A549 (cell line): ENCODE data around the gene PPP2R5C. TPM values are rescaled to one million over a fixed set of nuclear protein-coding genes. Genes with fewer than 3 reads are reported as not detected.

ENCODE experiments used
- ATAC-seq, 2 experiments: fragments of 200-7000 bp in 1 of 2; fragments of >200 bp in 1 of 2; cut with Nextera tagmentation in 1 of 2; cut with Tn5 transposase in 1 of 2; 3 replicates each; pipeline versions ENCODE4 v1.8.0 to v1.9.1; 2018 to 2020; ENCODE audit warnings: mild to moderate bottlenecking in 1 of 2, moderate library complexity in 1 of 2
- CTCF ChIA-PET: fragments of 300-600 bp; sonication (Branson Sonifier 250); formaldehyde crosslinking; extraction: SDS; loops from one replicate; lab custom pipeline; 2021; ENCODE audit warnings: antibody characterized with exemption, inconsistent platforms; lab: Yijun Ruan, JAX
- POLR2A ChIA-PET: fragments of 350-600 bp; formaldehyde crosslinking; extraction: SDS; loops from one replicate; lab custom pipeline; 2021; ENCODE audit warnings: antibody characterized with exemption, inconsistent platforms; lab: Yijun Ruan, JAX
- DNase-seq, 2 experiments: peaks; one replicate each; pipeline versions ENCODE4 v3.0.0 to v3.0.0-alpha.2; 2011 to 2016; ENCODE audit warnings: low read depth in 1 of 2, low spot score in 1 of 2
- FAIRE-seq: peaks from 2 replicates; lab custom pipeline; 2011; peaks lifted over from hg19 to GRCh38; lab: Jason Lieb, UNC
- H3K27ac ChIP-seq, 2 experiments: fragments of >200 bp; sonication (Bioruptor Twin); formaldehyde crosslinking; 3 replicates each; pipeline ENCODE4 v1.5.1; 2016 to 2017
- H3K4me1 ChIP-seq: fragments of >200 bp; sonication (Bioruptor Twin); formaldehyde crosslinking; 3 replicates; pipeline ENCODE4 v1.6.1; 2016
- H3K4me2 ChIP-seq: fragments of >200 bp; sonication (Bioruptor Twin); formaldehyde crosslinking; 3 replicates; pipeline ENCODE4 v1.6.1; 2016
- H3K4me3 ChIP-seq: fragments of >200 bp; sonication (Bioruptor Twin); formaldehyde crosslinking; 3 replicates; pipeline ENCODE4 v1.5.1; 2016
- H3K9me3 ChIP-seq: fragments of >200 bp; sonication (Bioruptor Twin); formaldehyde crosslinking; 3 replicates; pipeline ENCODE4 v1.6.1; 2016
- ATOH8 ChIP-seq: fragments of 250-450 bp; sonication (Bioruptor Pico); IDR thresholded peaks from 2 replicates; pipeline ENCODE4 v1.5.0; 2020; ENCODE audit warnings: low read depth, mild to moderate bottlenecking, moderate library complexity
- BHLHE40 ChIP-seq: IDR thresholded peaks from 2 replicates; pipeline ENCODE4 v1.6.1; 2012; ENCODE audit warnings: low read depth, low read length, inconsistent platforms
- CEBPB ChIP-seq, 2 experiments: fragments of >200 bp in 1 of 2; sonication (Bioruptor Twin) in 1 of 2; formaldehyde crosslinking in 1 of 2; IDR thresholded peaks; 2 replicates each; pipeline ENCODE4 v1.6.1; 2012 to 2016
- E2F6 ChIP-seq: IDR thresholded peaks from 2 replicates; pipeline ENCODE4 v1.6.1; 2012; ENCODE audit warnings: low read depth, borderline replicate concordance
- EHF ChIP-seq: fragments of 250-450 bp; sonication (Bioruptor Pico); IDR thresholded peaks from 2 replicates; pipeline ENCODE4 v1.5.0; 2020; ENCODE audit warnings: mild to moderate bottlenecking
- ELK1 ChIP-seq: fragments of 150-350 bp; IDR thresholded peaks from 2 replicates; pipeline ENCODE4 v1.6.1; 2014; ENCODE audit warnings: low read depth, mild to moderate bottlenecking, low read length
- ESRRA ChIP-seq: fragments of 150-350 bp; IDR thresholded peaks from 2 replicates; pipeline ENCODE4 v1.6.1; 2014; ENCODE audit warnings: mild to moderate bottlenecking, low read length, borderline replicate concordance
- FOSB ChIP-seq: fragments of 250-450 bp; sonication (Bioruptor Pico); IDR thresholded peaks from 2 replicates; pipeline ENCODE4 v1.5.0; 2020; ENCODE audit warnings: mild to moderate bottlenecking, moderate library complexity
- FOXS1 ChIP-seq: fragments of 250-450 bp; sonication (Bioruptor Pico); IDR thresholded peaks from 2 replicates; pipeline ENCODE4 v1.5.0; 2020; ENCODE audit warnings: mild to moderate bottlenecking, moderate library complexity
- HES2 ChIP-seq: fragments of >200 bp; sonication (Bioruptor Twin); formaldehyde crosslinking; IDR thresholded peaks from 2 replicates; pipeline ENCODE4 v1.6.1; 2016
- HMGXB4 ChIP-seq: fragments of 250-450 bp; sonication (Bioruptor Pico); IDR thresholded peaks from 2 replicates; pipeline ENCODE4 v1.5.0; 2021; ENCODE audit warnings: mild to moderate bottlenecking, moderate library complexity, borderline replicate concordance
- HOXB5 ChIP-seq: fragments of 250-450 bp; sonication (Bioruptor Pico); IDR thresholded peaks from 2 replicates; pipeline ENCODE4 v1.5.0; 2020; ENCODE audit warnings: mild to moderate bottlenecking, moderate library complexity
- KDM5A ChIP-seq: fragments of 200-600 bp; sonication (generic); IDR thresholded peaks from 2 replicates; pipeline ENCODE4 v1.6.1; 2016; ENCODE audit warnings: antibody characterized with exemption, mild to moderate bottlenecking
- MAFK ChIP-seq: fragments of 450-650 bp; IDR thresholded peaks from 2 replicates; pipeline ENCODE4 v1.6.1; 2014; ENCODE audit not compliant: partially characterized antibody
- MAZ ChIP-seq: fragments of 150-350 bp; IDR thresholded peaks from 2 replicates; pipeline ENCODE4 v1.6.1; 2014; ENCODE audit warnings: antibody characterized with exemption, low read depth, low read length, borderline replicate concordance
- MYC ChIP-seq: IDR thresholded peaks from 2 replicates; pipeline ENCODE4 v1.6.1; 2012; ENCODE audit warnings: mild to moderate bottlenecking, inconsistent platforms, low read length, improper control_type of control experiment, borderline replicate concordance
- NFE2L2 ChIP-seq: fragments of 150-350 bp; conservative IDR thresholded peaks from 2 replicates; pipeline ENCODE4 v1.6.1; 2014; ENCODE audit warnings: low read length
- PHF8 ChIP-seq: fragments of 200-600 bp; sonication (generic); IDR thresholded peaks from 2 replicates; pipeline ENCODE4 v1.6.1; 2016; ENCODE audit warnings: low read depth, mild to moderate bottlenecking, antibody characterized with exemption, moderate library complexity, borderline replicate concordance
- POLR2A ChIP-seq: IDR thresholded peaks from 2 replicates; pipeline ENCODE4 v1.6.1; 2012; ENCODE audit warnings: mild to moderate bottlenecking, low read length
- POLR2AphosphoS2 ChIP-seq: conservative IDR thresholded peaks from 2 replicates; pipeline ENCODE4 v1.6.1; 2012; ENCODE audit warnings: low read length, improper control_type of control experiment, inconsistent platforms
- RAD21 ChIP-seq, 2 experiments: fragments of >200 bp in 1 of 2; sonication (Bioruptor Twin) in 1 of 2; formaldehyde crosslinking in 1 of 2; IDR thresholded peaks in 1 of 2; conservative IDR thresholded peaks in 1 of 2; 2 replicates in 1 of 2; 3 replicates in 1 of 2; pipeline ENCODE4 v1.6.1; 2012 to 2018; ENCODE audit warnings: inconsistent platforms in 1 of 2
- RARB ChIP-seq: fragments of 250-450 bp; sonication (Bioruptor Pico); IDR thresholded peaks from 2 replicates; pipeline ENCODE4 v1.8.0; 2021; ENCODE audit warnings: mild to moderate bottlenecking, moderate library complexity
- RCOR1 ChIP-seq: fragments of 150-350 bp; IDR thresholded peaks from 2 replicates; pipeline ENCODE4 v1.6.1; 2014; ENCODE audit warnings: antibody characterized with exemption, low read length, low read depth
- RFX5 ChIP-seq: fragments of 450-650 bp; IDR thresholded peaks from 2 replicates; pipeline ENCODE4 v1.7.1; 2014; ENCODE audit warnings: antibody characterized with exemption, mild to moderate bottlenecking, moderate library complexity
- SMC3 ChIP-seq: fragments of >200 bp; sonication (Bioruptor Twin); formaldehyde crosslinking; IDR thresholded peaks from 3 replicates; pipeline ENCODE4 v1.6.1; 2018; ENCODE audit warnings: inconsistent platforms
- TFCP2L1 ChIP-seq: fragments of 250-450 bp; sonication (Bioruptor Pico); IDR thresholded peaks from 2 replicates; pipeline ENCODE4 v1.5.0; 2021; ENCODE audit warnings: mild to moderate bottlenecking
- TP53 ChIP-seq: fragments of 250-450 bp; sonication (Bioruptor Pico); IDR thresholded peaks from 2 replicates; pipeline ENCODE4 v1.5.0; 2021; ENCODE audit warnings: mild to moderate bottlenecking, moderate library complexity
- USF2 ChIP-seq: fragments of 450-650 bp; IDR thresholded peaks from 2 replicates; pipeline ENCODE4 v1.6.1; 2014; ENCODE audit warnings: antibody characterized with exemption
- ZSCAN20 ChIP-seq: fragments of 250-450 bp; sonication (Bioruptor Pico); IDR thresholded peaks from 2 replicates; pipeline ENCODE4 v1.8.0; 2022; ENCODE audit warnings: mild to moderate bottlenecking, moderate library complexity
- WGBS: methylation state at CpG from one replicate; pipeline ENCODE4 v1.1.6; 2017; ENCODE audit errors: missing lambda C conversion rate; 5-methylcytosine and 5-hydroxymethylcytosine counted together
- polyA plus RNA-seq, 4 experiments: library from polyadenylated mRNA; depleted of rRNA in 3 of 4; stranded (reverse); fragments of >200 nt; fragmentation: RNase III in 1 of 4; extraction: RNeasy Plus Mini Kit Qiagen cat#74134 plus additional on column Dnase treatment in 1 of 4; gene quantifications; 2 replicates in 3 of 4; 3 replicates in 1 of 4; pipeline ENCODE4 v1.2.3, GENCODE V29; 2011 to 2017

Gene PPP2R5C
- polyA plus RNA-seq, 2 of the 4 experiments (the other 2 are of a cell fraction): 74.8 to 150 TPM

- ATAC-seq: no peak
- ChIA-PET POLR2A (no interaction called here), CTCF (no interaction called here)
- no peak for FAIRE-seq
- Histone ChIP-seq H3K4me3 (no peak overlapping the region), H3K4me1 (no peaks in the 10 kb centered on the region), H3K9me3 (no peaks in the 10 kb centered on the region), H3K27ac (no peak overlapping the region), H3K4me2 (no peak overlapping the region; the same call in 2 of the 3 replicates)
- WGBS: 64% methylated on average over 13 of the region's 13 CpGs
- DNase-seq: no peak
- TF ChIP-seq FOXS1 (no peak), EHF (CRISPR knock-in tag) (no peak), NFE2L2 (no peak), RAD21 (conservative IDR thresholded peaks at IDR 0.05 in 1 of 2, IDR thresholded peaks at IDR 0.05 in 1 of 2) (no peak), RCOR1 (no peak), CEBPB (IDR thresholded peaks at IDR 0.05) (no peak), HES2 (no peak), MAFK (no peak), RFX5 (no peak), HMGXB4 (no peak), PHF8 (no peak), SMC3 (no peak), RARB (CRISPR knock-in tag) (no peak), HOXB5 (CRISPR knock-in tag) (no peak), ELK1 (no peak)
- TF ChIP-seq, all 56 proteins: peak for 0
These were observed 176.6 kb downstream of the PPP2R5C start for GRCh38 chr14:101937926-101938767.

- no peak for FAIRE-seq
- H3K9me3 ChIP-seq: no peaks in the 10 kb centered on the region
- 62% methylated on average over 5 of the region's 5 CpGs for WGBS
- H3K4me1 ChIP-seq: no peaks in the 10 kb centered on the region
- H3K27ac ChIP-seq: no peak overlapping the region
- no peak for DNase-seq
- CTCF ChIA-PET: no interaction called here
- no peak for TF ChIP-seq POLR2A
- no peak for TF ChIP-seq TP53
- TF ChIP-seq BHLHE40: no peak
- TF ChIP-seq HES2: no peak
- no peak for TF ChIP-seq ZSCAN20 (CRISPR knock-in tag)
- TF ChIP-seq MAFK: no peak
- TF ChIP-seq FOSB (CRISPR knock-in tag): no peak
- no peak for TF ChIP-seq KDM5A
- TF ChIP-seq ESRRA: no peak
- TF ChIP-seq ATOH8: no peak
- no peak for TF ChIP-seq EHF (CRISPR knock-in tag)
- no peak for TF ChIP-seq POLR2AphosphoS2
- TF ChIP-seq MAZ: no peak
- no peak for TF ChIP-seq TFCP2L1 (CRISPR knock-in tag)
- TF ChIP-seq MYC: no peak
- TF ChIP-seq E2F6: no peak
- no peak for TF ChIP-seq HMGXB4
- no peak for TF ChIP-seq USF2
- H3K4me2 ChIP-seq: no peak overlapping the region
- POLR2A ChIA-PET: no interaction called here
- no peak; a peak in 1 of 6 replicates for ATAC-seq
- H3K4me3 ChIP-seq: no peak overlapping the region
These were observed 178.2 kb downstream of the PPP2R5C start for GRCh38 chr14:101939646-101940170.
